ENCODE measurements around the gene SEPSECS.

Gene SEPSECS

GRCh38 chr4:25110527-25111329 lies 49.5 kb downstream of the SEPSECS start:
- TF ChIP-seq, protein P1, sequence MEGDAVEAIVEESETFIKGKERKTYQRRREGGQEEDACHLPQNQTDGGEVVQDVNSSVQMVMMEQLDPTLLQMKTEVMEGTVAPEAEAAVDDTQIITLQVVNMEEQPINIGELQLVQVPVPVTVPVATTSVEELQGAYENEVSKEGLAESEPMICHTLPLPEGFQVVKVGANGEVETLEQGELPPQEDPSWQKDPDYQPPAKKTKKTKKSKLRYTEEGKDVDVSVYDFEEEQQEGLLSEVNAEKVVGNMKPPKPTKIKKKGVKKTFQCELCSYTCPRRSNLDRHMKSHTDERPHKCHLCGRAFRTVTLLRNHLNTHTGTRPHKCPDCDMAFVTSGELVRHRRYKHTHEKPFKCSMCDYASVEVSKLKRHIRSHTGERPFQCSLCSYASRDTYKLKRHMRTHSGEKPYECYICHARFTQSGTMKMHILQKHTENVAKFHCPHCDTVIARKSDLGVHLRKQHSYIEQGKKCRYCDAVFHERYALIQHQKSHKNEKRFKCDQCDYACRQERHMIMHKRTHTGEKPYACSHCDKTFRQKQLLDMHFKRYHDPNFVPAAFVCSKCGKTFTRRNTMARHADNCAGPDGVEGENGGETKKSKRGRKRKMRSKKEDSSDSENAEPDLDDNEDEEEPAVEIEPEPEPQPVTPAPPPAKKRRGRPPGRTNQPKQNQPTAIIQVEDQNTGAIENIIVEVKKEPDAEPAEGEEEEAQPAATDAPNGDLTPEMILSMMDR (conservative IDR thresholded peaks at IDR 0.05; ENCODE audit: low read depth, low read length), result no peak
- H3K4me3 ChIP-seq (ENCODE audit: low read depth, low read length), result no peak overlapping the region
- no peak for DNase-seq (ENCODE audit: low read depth)

- DNase-seq (ENCODE audit: low read depth), result no peak
- no peak overlapping the region for H3K4me3 ChIP-seq (ENCODE audit: low read depth, low read length)
- TF ChIP-seq, protein P1 (conservative IDR thresholded peaks at IDR 0.05; ENCODE audit: low read depth, low read length), result no peak
These were observed 50.7 kb downstream of the SEPSECS start for GRCh38 chr4:25109511-25109910.

GRCh38 chr4:25108556-25108955 lies 51.7 kb downstream of the SEPSECS start:
- H3K4me3 ChIP-seq (ENCODE audit: low read depth, low read length), result no peak overlapping the region
- DNase-seq (ENCODE audit: low read depth), result no peak
- TF ChIP-seq, protein P1 (conservative IDR thresholded peaks at IDR 0.05; ENCODE audit: low read depth, low read length), result no peak

- H3K4me3 ChIP-seq (ENCODE audit: low read depth, low read length), result no peak overlapping the region
- DNase-seq (ENCODE audit: low read depth), result no peak
- TF ChIP-seq, protein P1 (conservative IDR thresholded peaks at IDR 0.05; ENCODE audit: low read depth, low read length), result no peak
These were observed 52.3 kb downstream of the SEPSECS start for GRCh38 chr4:25107827-25108516.

DNA sequence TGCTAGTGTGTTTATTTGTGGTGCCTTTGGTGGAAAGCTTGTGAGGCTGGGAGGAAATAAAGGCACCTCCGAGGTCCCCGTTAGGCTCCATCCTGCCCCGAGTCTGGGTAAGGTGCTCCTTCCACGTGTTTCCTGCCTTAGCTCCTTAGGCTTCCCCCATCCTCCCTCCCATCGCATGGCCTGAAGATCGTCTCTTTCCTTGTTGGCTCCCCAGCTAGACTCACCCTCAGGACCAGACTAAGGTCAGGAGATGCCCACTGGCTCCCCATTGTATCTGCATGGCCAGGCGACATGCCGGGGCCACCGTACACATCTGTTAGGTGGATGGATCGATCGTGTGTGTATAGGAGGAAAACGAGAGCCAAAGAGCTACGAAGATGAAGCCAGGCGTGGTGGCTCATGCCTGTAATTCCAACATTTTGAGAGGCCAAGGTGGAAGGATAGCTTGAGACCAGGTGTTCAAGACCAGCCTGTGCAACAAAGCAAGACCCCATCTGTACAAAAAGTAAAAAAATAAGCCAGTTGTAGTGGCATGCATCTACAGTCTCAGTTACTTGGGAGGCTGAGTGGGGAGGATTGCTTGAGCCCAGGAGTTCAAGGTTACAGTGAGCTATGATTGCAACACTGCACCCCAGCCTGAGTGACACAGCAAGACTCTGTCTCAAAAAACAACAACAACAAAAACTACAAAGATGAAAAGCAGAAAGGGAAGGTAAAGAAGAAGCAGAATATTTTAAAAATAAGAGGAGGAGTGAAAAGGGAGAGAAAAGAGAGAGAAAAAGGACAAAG lies 53.7 kb downstream of the SEPSECS start:
- TF ChIP-seq, protein P1 (conservative IDR thresholded peaks at IDR 0.05; ENCODE audit: low read depth, low read length), result no peak
- no peak for DNase-seq (ENCODE audit: low read depth)
- H3K4me3 ChIP-seq (ENCODE audit: low read depth, low read length), result no peak overlapping the region

DNA sequence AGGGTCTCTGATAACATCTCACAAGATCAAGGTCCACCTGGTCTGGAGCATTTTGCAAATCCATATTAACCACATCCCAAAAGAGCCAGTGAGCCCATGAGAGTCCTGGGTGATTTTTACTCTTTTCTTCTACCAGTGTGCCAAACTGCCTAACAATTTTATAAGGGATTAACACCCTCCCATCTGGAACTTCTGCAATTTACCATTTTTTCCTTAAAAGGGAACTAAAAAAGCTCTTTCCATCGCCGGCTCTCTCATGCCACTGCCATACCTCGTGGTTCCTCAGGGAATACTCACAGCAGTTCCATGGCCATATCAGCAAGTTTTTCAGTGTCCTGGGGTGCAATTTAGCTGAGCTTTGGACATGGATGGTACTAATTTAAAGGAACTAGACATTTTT lies 55.7 kb downstream of the SEPSECS start:
- TF ChIP-seq, protein P1 (conservative IDR thresholded peaks at IDR 0.05; ENCODE audit: low read depth, low read length), result no peak
- no peak overlapping the region for H3K4me3 ChIP-seq (ENCODE audit: low read depth, low read length)
- DNase-seq (ENCODE audit: low read depth), result no peak
